HT1080 (cell line): Measurements from ENCODE around the gene UXT. TPM values are rescaled to one million over a fixed set of nuclear protein-coding genes. Genes with fewer than 3 reads are reported as not detected.
"Not testable (repeated sequence)": the region's sequence is repeated elsewhere in the genome, so short reads cannot be mapped to it uniquely, and the experiment has no call there.

Experiments
- DNase-seq: peaks from one replicate; pipeline ENCODE4 v3.0.0-alpha.2; 2015; ENCODE audit warnings: low read depth
- polyA plus RNA-seq, 2 experiments: library from polyadenylated mRNA; depleted of rRNA; stranded (reverse); fragments of >200 nt; gene quantifications; 2 replicates each; pipeline ENCODE4 v1.2.3, GENCODE V29; 2015
- total RNA-seq: library from RNA; depleted of rRNA; stranded (reverse); fragments of >200 nt; shearing (Covaris generic); gene quantifications from 2 replicates; pipeline ENCODE4 v1.2.3, GENCODE V29; 2014; rRNA removed

Gene UXT
- 97.9 and 116 TPM in 2 replicates for total RNA-seq
- 103 and 105 TPM in 2 replicates for polyA plus RNA-seq (2015; cell fraction: cytosol; rRNA removed)
- polyA plus RNA-seq (2015; cell fraction: nucleus; rRNA removed), result 39.9 and 44.5 TPM in 2 replicates

- DNase-seq, result peak; percentile 94
These were observed at the start of gene UXT for GRCh38 chrX:47658684-47659420. UXT (minus strand) TSS chrX:47659180; CDS start chrX:47658927, 253 bp downstream.

DNA sequence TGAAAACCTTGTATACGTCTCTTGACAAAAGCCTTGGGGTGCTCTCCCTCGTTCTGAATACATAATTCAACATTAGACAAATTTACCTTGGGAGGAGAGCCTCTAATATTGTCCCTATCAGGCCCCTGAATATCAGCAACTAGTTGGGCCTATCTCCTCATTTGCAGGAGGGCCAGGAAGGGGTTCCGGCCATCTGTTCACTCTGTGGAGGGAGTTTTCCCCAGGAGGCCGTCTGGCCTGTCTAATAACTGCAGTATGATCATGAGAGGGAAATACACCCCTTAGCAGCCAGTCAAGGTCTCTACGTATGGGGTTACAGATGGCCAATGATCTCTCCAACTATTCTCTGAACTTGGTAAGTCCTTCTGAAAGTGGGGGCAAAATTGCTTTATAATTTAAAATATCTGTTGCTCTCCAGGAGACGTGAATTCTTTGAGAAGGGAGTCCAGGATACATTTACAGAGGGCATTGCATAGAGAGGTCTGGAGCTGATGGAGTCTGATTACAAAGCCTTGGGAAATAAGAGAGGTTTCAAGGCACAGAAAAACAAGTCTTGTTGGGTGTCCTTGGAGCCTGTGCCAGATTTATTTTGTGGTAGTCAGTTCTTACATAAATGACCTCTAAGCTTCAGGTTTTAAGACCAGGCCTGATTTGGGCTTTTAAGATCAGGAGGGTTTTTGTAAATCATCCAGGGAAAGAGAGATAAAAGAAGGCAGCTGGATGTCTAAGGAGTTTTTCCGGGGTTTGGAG, 48.2 kb upstream of the UXT start:
- no peak for DNase-seq

DNA sequence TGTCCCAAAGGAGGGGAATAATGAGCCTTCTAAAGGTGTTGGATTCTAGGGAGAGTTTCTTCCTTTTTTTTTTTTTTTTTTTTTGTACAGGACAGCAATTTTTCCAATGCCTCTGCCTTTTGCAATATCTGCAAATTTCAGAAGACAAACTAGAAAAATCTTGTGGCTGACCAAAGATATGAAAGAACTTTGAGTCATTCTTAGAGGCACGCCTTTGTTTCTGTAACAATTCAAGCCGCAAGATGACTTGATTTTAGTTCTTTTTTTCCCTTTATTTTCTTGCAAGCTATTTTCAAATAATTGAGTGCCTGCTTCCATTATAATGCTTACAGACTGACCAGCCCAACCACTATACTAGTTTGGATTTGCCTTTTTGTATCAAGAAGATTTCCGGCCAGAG, 47.6 kb upstream of the UXT start:
- DNase-seq, result no peak

- no peak for DNase-seq
These were observed 45.8 kb upstream of the UXT start for GRCh38 chrX:47704736-47705135.

- DNase-seq, result no peak
These were observed 38.2 kb upstream of the UXT start for GRCh38 chrX:47697181-47697580.

- DNase-seq, result peak; percentile 11
These were observed 31.2 kb upstream of the UXT start for GRCh38 chrX:47690175-47690574.

GRCh38 chrX:47687263-47687662, 28.3 kb upstream of the UXT start:
- peak; percentile 11 for DNase-seq

DNA sequence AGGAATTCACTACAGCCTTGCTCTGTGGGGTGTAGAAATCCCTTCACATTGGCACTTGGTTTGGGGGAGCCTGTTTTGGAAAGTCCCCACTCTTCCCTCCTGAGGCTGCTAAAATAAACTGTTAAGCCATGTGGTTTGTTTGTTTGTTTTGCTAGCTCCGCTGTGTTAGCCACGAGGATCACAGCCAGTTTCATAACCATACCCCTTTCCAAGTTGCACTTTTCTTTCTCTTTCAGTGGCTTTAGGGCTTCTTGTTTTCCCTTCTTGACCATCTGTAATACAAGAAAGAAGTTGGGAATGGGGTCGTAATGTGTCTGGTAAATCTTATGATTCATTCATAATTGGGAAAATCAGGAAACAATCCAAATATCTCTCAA, 24.8 kb upstream of the UXT start:
- no peak for DNase-seq

DNA sequence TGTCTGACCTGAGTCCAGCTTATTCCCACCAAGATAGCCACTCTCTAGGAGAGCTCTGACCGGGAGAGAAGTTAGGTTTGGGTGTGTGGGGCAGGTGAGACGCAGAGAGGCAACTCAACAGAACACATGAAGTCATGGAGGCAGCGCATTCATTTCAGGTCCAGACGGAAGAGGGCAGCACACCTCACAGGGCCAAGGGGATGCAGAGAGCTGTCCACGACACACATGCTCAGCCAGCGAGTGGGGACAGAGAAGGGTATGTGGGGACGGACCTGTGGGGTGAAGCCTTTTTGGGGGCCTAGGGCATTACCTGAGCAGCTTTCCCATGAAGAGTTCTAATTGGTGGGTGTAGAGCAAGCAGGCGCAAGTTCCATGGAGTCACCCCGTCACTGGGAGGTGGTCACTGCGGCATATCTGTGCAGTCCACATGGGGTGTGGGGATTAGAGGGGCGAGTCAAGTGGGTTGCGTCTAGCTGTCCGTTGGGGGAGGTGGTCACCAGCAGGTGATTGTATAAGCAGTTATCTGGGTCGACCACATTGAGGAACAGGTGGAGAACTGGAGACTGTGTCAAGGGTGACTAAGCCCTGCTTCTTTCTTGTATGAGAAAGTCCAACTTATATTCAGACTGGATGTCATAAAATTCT, 24.3 kb upstream of the UXT start:
- DNase-seq, result no peak

DNA sequence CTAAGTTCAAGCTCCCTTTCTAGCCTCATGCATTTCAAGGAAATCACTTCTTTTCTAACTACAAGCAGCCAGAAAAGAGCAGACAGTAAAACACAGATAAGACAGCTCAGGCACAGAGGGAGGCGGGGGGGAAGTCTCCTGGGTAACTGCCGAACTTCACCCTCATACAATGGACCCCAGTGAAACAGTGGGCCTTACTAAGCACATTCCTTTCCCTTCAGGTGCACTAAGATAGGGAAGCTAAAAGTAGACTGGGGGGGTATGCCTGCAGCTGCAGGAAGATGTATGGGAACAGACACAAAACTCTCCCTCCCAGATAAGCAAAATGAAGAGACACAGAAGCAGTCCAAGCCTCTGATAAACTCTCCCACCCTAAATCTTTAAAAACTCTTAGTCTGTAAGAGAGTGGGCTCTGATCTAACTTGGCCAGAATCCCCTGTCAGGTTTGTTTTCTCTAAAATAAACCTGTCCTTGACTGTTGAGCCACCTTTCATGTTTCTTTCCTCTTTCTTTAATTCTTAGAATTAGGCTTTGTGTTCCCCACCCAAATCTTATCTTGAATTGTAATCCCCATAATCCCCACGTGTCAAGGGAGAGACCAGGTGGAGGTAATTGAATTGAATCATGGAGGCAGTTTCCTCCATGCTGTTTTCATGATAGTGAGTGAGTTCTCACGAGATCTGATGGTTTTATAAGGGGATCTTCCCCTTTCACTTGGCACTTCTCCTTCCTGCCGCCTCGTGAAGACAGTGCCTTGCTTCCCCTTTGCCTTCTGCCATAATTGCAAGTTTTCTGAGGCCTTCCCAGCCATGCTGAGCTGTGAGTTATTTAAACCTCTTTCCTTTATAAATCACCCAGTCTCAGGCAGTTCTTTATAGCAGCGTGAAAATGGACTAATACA, 17.2 kb upstream of the UXT start:
- not testable (repeated sequence) for DNase-seq

DNA sequence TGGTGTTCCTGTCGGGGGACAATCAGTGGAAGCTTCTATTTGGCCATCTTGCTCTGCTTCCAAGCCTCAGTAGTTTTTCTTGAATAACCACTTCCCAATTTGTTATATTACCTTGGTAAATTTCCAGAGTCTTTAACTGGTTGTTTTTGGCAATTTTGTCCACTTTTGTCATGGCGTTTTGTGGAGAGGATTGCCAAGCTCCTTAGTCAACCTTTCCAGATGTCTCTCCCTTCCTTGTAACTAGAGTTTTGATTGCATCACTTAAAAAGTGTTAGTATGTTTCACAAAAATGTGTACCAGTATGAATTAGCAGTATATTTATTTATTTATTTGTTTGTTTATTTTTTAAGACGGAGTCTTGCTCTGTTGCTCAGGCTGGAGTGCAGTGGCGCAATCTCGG, 15.8 kb upstream of the UXT start:
- no peak for DNase-seq

DNA sequence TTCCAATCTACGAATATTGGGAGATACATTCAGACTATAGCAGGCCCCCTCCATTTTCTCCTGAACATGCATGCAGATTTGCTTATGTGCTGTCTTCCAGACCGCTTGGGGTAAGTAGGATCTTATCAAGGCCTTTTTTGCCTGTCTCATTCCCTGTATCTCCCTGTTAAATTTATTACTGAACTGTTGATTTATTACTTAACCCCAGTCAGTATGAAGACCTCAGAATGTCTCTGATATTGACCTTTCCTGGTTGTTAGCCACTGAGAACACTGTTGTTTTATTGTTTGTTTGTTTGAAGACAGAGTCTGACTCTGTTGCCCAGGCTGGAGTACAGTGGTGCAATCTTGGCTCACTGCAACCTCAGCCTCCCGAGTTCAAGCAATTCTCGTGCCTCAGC, 6.8 kb upstream of the UXT start:
- DNase-seq, result not testable (repeated sequence)

GRCh38 chrX:47664737-47665136, 5.8 kb upstream of the UXT start:
- DNase-seq, result no peak

GRCh38 chrX:47662144-47662657, 3.2 kb upstream of the UXT start:
- DNase-seq, result peak; percentile 85

DNA sequence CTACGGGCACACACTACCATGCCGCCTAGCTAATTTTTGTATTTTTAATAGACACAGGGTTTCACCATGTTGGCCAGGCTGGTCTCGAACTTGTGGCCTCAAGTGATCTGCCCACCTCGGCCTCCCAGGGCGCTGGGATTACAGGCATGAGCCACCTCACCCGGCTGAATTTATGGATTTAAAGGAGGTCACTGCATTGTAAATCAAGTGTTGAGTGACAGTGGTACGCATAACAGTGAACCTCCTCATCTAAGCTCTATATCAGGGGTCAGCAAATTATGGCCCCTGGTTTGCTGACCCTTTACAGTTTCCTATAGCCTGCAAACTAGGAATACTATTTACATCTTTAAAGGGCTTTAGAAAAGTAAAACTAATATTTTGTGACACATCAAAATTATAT, 2.6 kb upstream of the UXT start:
- no peak for DNase-seq

GRCh38 chrX:47659421-47659726, 394 bp upstream of the UXT start:
- no peak for DNase-seq

GRCh38 chrX:47658301-47658683, 688 bp downstream of the UXT start:
- no peak for DNase-seq

DNA sequence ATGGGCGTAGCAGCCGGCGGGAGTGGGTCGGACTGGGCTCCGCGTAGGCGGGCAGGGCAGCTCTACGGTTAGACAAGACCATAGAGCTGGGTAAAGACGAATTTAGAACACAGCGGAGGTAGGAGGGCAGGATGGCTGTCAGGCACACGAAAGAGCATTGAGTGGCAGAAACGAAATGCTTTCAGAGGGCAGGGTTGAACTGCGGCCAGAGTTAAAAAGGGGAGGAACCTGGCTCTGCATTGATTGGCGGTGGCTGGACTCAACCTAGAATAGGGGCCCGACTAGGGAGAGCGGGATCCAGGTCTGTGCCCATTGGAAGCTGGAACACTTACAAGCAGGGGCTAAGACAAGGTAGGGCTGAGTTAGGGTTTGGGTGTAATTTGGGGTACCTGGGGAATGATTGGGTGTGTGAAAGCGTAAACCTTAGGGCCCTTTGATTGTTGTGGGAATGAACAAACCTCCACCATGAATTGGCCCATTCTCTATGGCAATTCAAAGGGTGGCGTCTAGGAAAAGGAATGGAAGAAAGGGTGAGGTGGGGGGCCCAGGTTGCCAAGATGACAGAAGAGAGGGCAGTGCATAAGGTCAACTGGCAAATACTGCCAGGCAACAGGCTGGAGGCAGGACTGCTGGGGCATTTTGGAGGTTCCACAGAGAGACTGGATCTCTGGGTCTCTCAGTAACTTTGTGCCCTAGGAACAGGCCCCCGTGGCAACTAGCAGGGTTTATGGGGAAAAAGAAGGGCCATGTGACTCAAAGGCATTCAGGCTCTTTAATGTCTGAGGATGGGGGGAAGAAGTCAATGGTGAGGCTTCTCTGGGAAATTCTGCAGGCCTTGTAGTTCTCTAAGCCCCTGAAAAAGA, 7.7 kb downstream of the UXT start:
- no peak for DNase-seq

DNA sequence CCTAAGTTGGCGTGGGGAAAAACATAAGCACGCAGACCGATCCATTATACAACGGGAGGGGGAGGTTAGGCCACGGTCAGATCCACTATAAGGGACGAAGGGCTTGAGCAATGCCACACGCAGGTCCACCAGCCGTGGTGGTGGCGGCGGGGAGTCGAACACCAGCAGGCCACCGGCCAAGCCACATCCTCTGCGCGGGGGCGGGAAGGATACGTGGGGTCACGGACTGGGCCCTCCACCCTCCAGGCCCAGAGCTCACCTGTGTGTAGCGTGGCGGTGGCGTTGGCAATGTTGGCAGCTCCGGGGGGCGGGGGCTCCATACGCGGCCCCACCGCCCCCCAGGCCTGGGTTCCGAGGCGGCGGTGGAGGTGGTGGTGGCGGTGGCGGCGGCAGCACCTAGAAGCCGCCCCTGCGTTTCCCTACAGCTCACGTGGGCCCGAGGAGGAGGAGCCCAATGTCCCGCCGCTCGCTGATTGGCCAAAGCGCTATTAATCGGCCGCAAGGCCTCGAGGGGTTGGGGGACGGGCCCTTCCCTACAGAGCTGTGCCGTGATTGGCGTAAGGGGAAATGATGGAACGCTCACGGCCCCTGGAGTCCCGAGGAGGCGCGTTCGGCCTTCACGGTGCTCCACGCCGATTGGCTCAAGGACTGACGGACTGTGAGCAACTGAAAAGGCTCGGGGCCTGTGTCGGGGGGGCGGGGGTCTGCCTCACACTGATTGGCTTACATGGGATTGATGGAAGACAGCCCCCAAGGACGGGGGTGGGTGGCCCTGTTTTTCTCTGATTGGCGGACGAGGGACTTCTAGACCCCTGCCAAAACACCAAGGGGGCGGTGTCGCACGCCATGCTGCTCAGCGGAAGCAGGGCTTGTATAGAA, 8.6 kb downstream of the UXT start, which contains the start of gene ELK1:
Gene ELK1 (minus strand): TSS at position 400 of the 879 bp plus-strand sequence. CDS start 9,122 bp downstream, outside the sequence.
- peak; percentile 98 for DNase-seq
